AG04449 (cell line): ENCODE results near the gene MLPH.

Experiments
- CTCF ChIA-PET: fragments of 350-600 bp; formaldehyde crosslinking; extraction: SDS; loops from one replicate; lab custom pipeline; 2021; ENCODE audit warnings: antibody characterized with exemption; lab: Yijun Ruan, JAX
- POLR2A ChIA-PET: fragments of 400-600, 350-600 bp; formaldehyde crosslinking; extraction: SDS; loops from one replicate; lab custom pipeline; 2020; ENCODE audit warnings: antibody characterized with exemption, inconsistent platforms; lab: Yijun Ruan, JAX
- DNase-seq: peaks from one replicate; pipeline ENCODE4 v3.0.0-alpha.2; 2010; ENCODE audit warnings: low read depth, low spot score
- H3K4me3 ChIP-seq: 2 replicates; pipeline ENCODE4 v1.5.1; 2011; ENCODE audit warnings: low read depth, mild to moderate bottlenecking, control low read depth, low read length
- TF ChIP-seq, protein P1 (sequence below): IDR thresholded peaks from one replicate; pipeline ENCODE4 v1.5.1; 2011; ENCODE audit warnings: mild to moderate bottlenecking, moderate library complexity, low read length, control low read depth, inconsistent platforms; ENCODE audit not compliant: insufficient read depth; ENCODE audit errors: missing control alignments

Gene MLPH

GRCh38 chr2:237494066-237494465 lies 7.0 kb downstream of the MLPH start:
- CTCF ChIA-PET = interaction anchor here (1.0 to 3.8 kb wide), 5 partner anchors 10 to 329 kb away, joined by 3 to 24 read pairs (median 5); no protein-coding TSS in a partner anchor
- TF ChIP-seq, protein P1, sequence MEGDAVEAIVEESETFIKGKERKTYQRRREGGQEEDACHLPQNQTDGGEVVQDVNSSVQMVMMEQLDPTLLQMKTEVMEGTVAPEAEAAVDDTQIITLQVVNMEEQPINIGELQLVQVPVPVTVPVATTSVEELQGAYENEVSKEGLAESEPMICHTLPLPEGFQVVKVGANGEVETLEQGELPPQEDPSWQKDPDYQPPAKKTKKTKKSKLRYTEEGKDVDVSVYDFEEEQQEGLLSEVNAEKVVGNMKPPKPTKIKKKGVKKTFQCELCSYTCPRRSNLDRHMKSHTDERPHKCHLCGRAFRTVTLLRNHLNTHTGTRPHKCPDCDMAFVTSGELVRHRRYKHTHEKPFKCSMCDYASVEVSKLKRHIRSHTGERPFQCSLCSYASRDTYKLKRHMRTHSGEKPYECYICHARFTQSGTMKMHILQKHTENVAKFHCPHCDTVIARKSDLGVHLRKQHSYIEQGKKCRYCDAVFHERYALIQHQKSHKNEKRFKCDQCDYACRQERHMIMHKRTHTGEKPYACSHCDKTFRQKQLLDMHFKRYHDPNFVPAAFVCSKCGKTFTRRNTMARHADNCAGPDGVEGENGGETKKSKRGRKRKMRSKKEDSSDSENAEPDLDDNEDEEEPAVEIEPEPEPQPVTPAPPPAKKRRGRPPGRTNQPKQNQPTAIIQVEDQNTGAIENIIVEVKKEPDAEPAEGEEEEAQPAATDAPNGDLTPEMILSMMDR = no peak
- DNase-seq = no peak
- H3K4me3 ChIP-seq = no peak overlapping the region
- POLR2A ChIA-PET = no interaction called here

GRCh38 chr2:237495521-237496117 lies 8.6 kb downstream of the MLPH start:
- H3K4me3 ChIP-seq = no peak overlapping the region
- ChIA-PET CTCF (interaction anchor here (1.0 to 3.8 kb wide), 3 partner anchors 16 to 74 kb away, joined by 4 to 24 read pairs (median 10); no protein-coding TSS in a partner anchor), POLR2A (no interaction called here)
- DNase-seq = no peak
- TF ChIP-seq, protein P1 = no peak

DNA sequence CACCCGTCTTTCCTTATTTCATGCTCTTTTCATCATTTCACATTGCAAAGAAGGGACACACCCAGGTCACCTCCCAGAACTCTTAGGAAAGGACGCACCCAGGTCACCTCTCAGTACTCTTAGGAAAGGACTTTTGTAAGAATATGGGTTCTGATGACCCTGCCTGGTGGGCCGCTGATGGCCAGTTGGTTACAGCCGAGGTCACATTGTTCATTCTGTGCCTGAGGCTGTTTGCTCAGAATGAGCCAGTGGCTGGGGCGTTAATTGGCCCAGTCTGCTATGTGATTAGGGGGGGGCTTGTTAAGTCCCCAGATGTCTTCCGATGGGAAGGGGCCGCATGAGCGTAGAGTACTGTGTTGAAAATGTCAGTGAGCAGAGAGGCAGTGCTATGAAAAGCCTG lies 9.4 kb downstream of the MLPH start:
- ChIA-PET POLR2A (interaction anchor here (0.6 kb wide), 1 partner anchor 88 kb away, joined by 3 read pairs; no protein-coding TSS in a partner anchor), CTCF (interaction anchor here (1.7 to 8.8 kb wide), 4 partner anchors 13 to 21 kb away, joined by 7 to 151 read pairs (median 36); no protein-coding TSS in a partner anchor)
- no peak for DNase-seq
- no peak overlapping the region for H3K4me3 ChIP-seq
- TF ChIP-seq, protein P1 = no peak

- no peak for DNase-seq
- ChIA-PET CTCF (interaction anchor here (1.0 to 8.8 kb wide), 8 partner anchors 9 to 82 kb away, joined by 3 to 151 read pairs (median 7); partner anchors contain the start of gene MLPH), POLR2A (interaction anchor here (0.6 to 1.7 kb wide), 3 partner anchors 15 to 89 kb away, joined by 3 to 6 read pairs (median 3); no protein-coding TSS in a partner anchor)
- H3K4me3 ChIP-seq = no peak overlapping the region
- TF ChIP-seq, protein P1 = no peak
Observed at GRCh38 chr2:237497009-237497837, 10.2 kb downstream of the MLPH start.

DNA sequence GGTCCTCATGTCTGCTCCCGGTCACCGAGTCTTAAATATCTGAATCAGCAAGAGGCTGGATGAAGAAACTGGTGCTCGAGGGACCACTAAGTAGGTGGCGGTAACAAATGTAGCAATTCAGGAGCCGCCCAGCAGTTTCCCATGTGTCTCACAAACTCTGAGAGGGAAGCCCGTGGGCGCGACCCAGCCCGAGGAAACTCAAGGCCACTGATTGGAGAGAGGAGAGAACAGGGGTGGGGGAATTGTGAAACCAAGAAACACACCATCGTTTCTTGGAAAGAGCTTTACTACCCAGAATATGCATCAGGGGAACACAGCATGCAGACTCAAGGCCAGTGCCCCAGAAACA lies 10.8 kb downstream of the MLPH start:
- TF ChIP-seq, protein P1 = no peak
- ChIA-PET POLR2A (interaction anchor here (1.1 to 1.7 kb wide), 2 partner anchors 16 to 86 kb away, joined by 3 to 6 read pairs; no protein-coding TSS in a partner anchor), CTCF (interaction anchor here (0.7 to 8.8 kb wide), 10 partner anchors 9 to 83 kb away, joined by 3 to 151 read pairs (median 6); partner anchors contain the start of gene MLPH)
- DNase-seq = no peak
- no peak overlapping the region for H3K4me3 ChIP-seq

- CTCF ChIA-PET = interaction anchor here (0.7 to 8.8 kb wide), 9 partner anchors 10 to 84 kb away, joined by 3 to 151 read pairs (median 7); partner anchors contain the start of gene MLPH
- TF ChIP-seq, protein P1 = no peak
- no peak overlapping the region for H3K4me3 ChIP-seq
- DNase-seq = no peak
- POLR2A ChIA-PET = interaction anchor here (1.7 kb wide), 1 partner anchor 87 kb away, joined by 6 read pairs; no protein-coding TSS in a partner anchor
Observed at GRCh38 chr2:237498341-237498740, 11.3 kb downstream of the MLPH start.
